Middle frontal gyrus (tissue), 1 donor: ENCODE results near the gene S100A10.

Experiments used
- DNase-seq: peaks from one replicate; pipeline ENCODE4 v3.0.0-alpha.2; 2015; ENCODE audit warnings: low spot score; ENCODE audit errors: extremely low spot score

S100A10 gene

DNA sequence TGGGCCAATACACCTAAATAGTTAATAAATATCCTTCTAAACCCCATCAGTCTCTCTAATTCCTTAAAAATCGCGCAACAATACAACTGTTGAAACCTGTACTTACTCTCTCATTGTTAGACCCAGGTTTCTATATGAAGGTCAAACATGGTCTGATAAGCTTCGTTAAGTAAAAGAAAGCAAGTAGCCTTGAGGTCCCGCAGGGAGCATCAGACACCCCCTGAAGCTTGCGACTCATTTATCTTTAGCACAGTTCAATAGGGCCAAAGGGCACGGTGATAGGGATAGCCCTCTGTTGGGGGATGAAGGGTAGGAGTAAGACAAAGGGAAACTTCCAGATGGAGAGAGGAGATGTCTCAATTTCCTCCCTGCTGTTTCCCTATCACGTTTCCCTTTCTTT lies 57.0 kb downstream of the S100A10 start:
- no peak for DNase-seq

DNA sequence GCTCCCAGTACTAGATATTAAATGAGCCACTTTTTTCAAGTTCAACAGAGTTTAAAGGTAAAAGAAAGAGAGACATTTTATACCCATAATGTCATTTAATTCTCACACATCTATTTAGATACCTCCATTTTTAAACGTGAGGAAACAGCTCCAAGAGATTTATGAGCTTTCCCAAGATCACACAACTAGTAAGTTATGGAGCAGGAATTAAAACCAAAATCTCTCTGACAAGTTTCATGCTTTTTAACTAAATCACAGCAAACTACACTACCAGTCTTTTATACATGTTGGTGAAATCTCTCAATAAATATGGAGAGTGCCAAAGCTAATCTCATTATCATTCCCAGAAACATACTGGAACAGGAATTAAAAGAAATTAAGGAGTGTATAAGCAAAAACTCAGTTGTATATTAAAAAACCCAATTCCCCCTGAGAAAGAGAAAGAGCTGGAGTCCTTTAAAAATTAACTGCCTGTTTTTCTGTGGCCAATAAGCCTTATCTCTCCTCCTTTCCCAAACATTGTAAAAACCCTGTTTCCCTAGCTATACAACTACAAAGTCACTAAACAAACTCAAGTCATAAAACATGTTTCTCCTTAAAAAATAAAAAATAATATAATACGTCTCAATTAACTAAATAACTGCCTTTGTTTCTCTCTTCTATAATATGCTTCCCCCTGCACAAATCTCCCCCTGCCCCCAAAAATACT lies 57.6 kb downstream of the S100A10 start:
- DNase-seq = no peak

DNA sequence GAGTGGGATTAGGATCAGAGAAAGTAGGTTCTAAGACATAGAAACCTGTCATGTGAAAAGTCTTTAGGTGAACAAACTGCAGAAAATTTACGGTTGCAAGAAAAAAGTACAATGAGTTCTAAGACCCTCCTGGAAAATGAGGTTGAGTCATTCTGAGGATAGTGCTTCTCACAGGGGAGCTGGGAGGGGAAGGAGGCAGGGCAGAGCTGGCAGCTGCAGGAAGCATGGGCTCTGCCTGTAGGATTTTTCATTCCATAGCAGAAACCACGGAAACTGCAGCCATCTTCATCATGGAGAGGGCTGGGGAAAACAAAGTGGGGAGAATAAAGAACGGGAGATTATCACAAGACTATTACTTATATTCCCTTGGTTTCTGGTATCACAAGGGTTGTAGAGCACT lies 58.5 kb downstream of the S100A10 start:
- no peak for DNase-seq

DNA sequence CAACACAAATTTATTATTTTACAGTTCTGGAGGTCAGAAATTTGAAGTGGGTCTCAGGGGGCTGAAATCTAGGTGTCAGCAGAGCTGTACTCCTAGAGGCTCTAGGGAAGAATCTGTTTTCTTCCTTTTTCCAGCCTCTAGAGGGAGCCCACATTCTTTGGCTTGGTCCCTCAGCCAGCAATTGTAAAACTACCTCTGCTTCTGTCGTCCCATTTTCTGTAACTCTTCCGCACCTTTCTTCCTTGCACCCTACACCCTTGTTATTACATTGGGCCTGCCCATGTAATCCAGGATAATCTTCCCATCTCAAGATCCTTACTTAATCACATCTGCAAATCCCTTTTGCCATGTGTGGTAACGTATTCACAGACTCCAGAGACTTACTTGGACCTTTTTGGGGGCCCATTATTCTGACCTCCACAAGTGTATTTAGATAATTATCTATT lies 59.6 kb downstream of the S100A10 start:
- peak; percentile 13 for DNase-seq
